Measurements from ENCODE around the gene BCL2L13. TPM values are rescaled to one million over a fixed set of nuclear protein-coding genes. Genes with fewer than 3 reads are reported as not detected.

The BCL2L13 gene, protein sequence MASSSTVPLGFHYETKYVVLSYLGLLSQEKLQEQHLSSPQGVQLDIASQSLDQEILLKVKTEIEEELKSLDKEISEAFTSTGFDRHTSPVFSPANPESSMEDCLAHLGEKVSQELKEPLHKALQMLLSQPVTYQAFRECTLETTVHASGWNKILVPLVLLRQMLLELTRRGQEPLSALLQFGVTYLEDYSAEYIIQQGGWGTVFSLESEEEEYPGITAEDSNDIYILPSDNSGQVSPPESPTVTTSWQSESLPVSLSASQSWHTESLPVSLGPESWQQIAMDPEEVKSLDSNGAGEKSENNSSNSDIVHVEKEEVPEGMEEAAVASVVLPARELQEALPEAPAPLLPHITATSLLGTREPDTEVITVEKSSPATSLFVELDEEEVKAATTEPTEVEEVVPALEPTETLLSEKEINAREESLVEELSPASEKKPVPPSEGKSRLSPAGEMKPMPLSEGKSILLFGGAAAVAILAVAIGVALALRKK
- total RNA-seq = 48.4 and 54.3 TPM in 2 replicates

DNA sequence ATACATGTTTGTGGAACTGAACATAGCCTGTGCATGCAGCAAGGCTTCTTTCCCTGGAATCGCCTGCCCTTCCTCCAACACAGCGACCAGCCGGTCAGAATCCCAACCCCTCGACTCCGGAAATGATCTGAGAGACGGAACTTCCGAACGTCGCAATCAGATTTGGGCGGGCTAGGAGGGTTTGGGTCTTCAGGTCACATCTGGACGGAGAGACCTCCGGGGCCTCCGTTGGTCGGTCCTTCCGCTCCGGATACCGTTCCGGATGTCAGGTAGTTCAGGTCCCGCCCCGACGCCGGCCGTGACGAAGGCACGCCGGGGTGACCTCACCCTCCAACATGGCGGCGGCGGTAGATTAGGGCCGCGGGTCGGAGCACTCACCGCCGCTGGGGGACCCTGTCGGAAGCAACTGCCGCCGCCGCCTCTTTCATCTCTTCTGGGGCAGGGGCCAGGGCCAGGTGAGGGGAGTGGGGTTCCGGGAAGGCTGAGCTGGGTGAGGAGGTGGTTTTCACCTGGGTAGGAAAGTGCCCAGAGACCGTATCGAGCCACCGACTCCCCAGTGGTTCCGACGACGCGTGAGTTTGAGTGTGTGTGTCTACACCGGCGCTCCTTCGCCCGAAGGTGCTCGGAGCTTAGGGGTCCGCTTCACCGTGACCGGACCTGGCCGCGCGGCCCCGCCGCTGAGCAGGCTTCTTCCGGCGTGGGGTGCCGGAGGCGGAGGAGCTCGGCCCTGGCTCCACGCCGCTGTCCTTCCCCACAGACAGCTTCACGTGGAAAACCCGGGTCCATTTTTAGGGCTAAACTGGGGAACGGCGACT lies at the start of gene BCL2L13:
BCL2L13 (plus strand) TSS at position 326 of the 815 bp plus-strand sequence. CDS start 16,955 bp downstream, outside the sequence.
- no peak for FAIRE-seq
- DNase-seq (ENCODE audit: low read depth) = peak; percentile 76
- no peaks in the 10 kb centered on the region for H3K27me3 ChIP-seq (ENCODE audit: control insufficient read depth, insufficient read depth, low read length)
- H3K36me3 ChIP-seq (ENCODE audit: control insufficient read depth, insufficient read depth, low read length) = peaks cover 1% of the 10 kb centered on the region
- TF ChIP-seq CTCF (IDR thresholded peaks at IDR 0.05; ENCODE audit: insufficient read depth, low read length, severe bottlenecking) = peak; percentile 10
- peak within 1 kb of the TSS; percentile 75 for H3K4me3 ChIP-seq (ENCODE audit: low read depth, low read length)

DNA sequence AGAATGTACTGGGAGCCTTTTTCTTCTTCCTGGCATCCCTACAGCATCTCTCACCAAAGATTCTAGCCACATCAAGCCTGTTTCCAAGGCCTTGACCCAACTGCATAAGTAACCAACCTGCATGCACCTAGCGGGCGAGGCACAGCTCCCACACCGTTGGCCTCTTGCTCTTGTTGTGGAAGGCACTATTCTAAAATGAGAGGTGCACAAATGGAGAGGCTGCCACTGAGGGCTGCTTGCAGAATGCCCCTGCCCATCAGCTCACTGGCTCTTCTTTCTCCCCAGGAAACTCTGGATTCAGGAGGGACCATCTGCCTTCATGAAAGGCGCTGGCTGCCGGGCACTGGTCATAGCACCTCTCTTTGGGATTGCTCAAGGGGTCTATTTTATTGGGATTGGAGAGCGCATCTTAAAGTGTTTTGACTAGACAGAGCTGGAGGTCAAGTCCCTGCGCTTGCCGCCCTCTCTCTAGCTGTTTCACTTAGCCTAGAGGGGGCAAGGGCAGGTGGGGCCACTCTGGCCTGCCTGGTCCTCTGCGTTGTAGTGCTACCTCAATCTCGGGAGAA lies 48.7 kb upstream of the BCL2L13 start:
- TF ChIP-seq CTCF (IDR thresholded peaks at IDR 0.05; ENCODE audit: insufficient read depth, low read length, severe bottlenecking) = no peak
- no peaks in the 10 kb centered on the region for H3K27me3 ChIP-seq (ENCODE audit: control insufficient read depth, insufficient read depth, low read length)
- peaks cover 11% of the 10 kb centered on the region for H3K36me3 ChIP-seq (ENCODE audit: control insufficient read depth, insufficient read depth, low read length)
- DNase-seq (ENCODE audit: low read depth) = no peak
- no peak for FAIRE-seq
- no peak overlapping the region for H3K4me3 ChIP-seq (ENCODE audit: low read depth, low read length)

DNA sequence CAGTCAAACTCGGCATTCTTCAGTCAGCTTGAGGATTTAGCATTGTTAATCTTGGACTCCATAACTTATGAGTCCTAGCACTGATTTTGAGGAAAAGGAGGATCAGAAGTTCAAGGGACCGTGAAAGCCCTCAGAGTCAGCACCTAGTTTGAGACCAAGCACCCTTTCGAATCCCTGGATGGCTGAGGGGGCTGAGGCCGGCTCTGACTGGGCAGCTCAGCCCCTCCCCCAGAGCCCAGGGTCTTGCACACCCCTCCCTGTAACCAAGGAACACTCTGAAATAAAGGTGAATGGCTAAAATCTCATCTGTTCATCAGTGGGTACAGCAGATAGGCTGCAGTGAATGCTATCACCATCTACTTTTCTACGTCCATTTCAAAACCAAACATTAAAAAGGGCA lies 48.0 kb upstream of the BCL2L13 start:
- no peaks in the 10 kb centered on the region for H3K27me3 ChIP-seq (ENCODE audit: control insufficient read depth, insufficient read depth, low read length)
- H3K4me3 ChIP-seq (ENCODE audit: low read depth, low read length) = no peak overlapping the region
- no peak for TF ChIP-seq CTCF (IDR thresholded peaks at IDR 0.05; ENCODE audit: insufficient read depth, low read length, severe bottlenecking)
- FAIRE-seq (no peak), DNase-seq (ENCODE audit: low read depth) (no peak)
- peaks cover 11% of the 10 kb centered on the region for H3K36me3 ChIP-seq (ENCODE audit: control insufficient read depth, insufficient read depth, low read length)

GRCh38 chr22:17592201-17592600 lies 46.4 kb upstream of the BCL2L13 start:
- no peak overlapping the region for H3K4me3 ChIP-seq (ENCODE audit: low read depth, low read length)
- no peaks in the 10 kb centered on the region for H3K27me3 ChIP-seq (ENCODE audit: control insufficient read depth, insufficient read depth, low read length)
- no peak for DNase-seq (ENCODE audit: low read depth)
- peaks cover 13% of the 10 kb centered on the region for H3K36me3 ChIP-seq (ENCODE audit: control insufficient read depth, insufficient read depth, low read length)
- no peak for FAIRE-seq
- no peak for TF ChIP-seq CTCF (IDR thresholded peaks at IDR 0.05; ENCODE audit: insufficient read depth, low read length, severe bottlenecking)

GRCh38 chr22:17596226-17596625 lies 42.3 kb upstream of the BCL2L13 start:
- no peak for TF ChIP-seq CTCF (IDR thresholded peaks at IDR 0.05; ENCODE audit: insufficient read depth, low read length, severe bottlenecking)
- FAIRE-seq (no peak), DNase-seq (ENCODE audit: low read depth) (no peak)
- Histone ChIP-seq H3K27me3 (ENCODE audit: control insufficient read depth, insufficient read depth, low read length) (no peaks in the 10 kb centered on the region), H3K4me3 (ENCODE audit: low read depth, low read length) (no peak overlapping the region), H3K36me3 (ENCODE audit: control insufficient read depth, insufficient read depth, low read length) (peaks cover 21% of the 10 kb centered on the region)
